Hepatocyte (in vitro differentiated cells): ENCODE measurements around the gene PHF2. TPM values are rescaled to one million over a fixed set of nuclear protein-coding genes. Genes with fewer than 3 reads are reported as not detected.

Experiments
- DNase-seq: peaks from one replicate; pipeline ENCODE4 v3.0.0-alpha.2; 2016; ENCODE audit warnings: low spot score
- H2AFZ ChIP-seq: fragments of 200-600 bp; sonication (generic); 2 replicates; pipeline ENCODE4 v1.6.0; 2016; ENCODE audit warnings: antibody characterized with exemption, mild to moderate bottlenecking
- H3K27ac ChIP-seq: fragments of 200-600 bp; sonication (generic); 2 replicates; pipeline ENCODE4 v1.5.1; 2016; ENCODE audit warnings: mild to moderate bottlenecking
- H3K27me3 ChIP-seq: fragments of 200-600 bp; sonication (generic); 2 replicates; pipeline ENCODE4 v1.6.1; 2016
- H3K36me3 ChIP-seq: fragments of 200-600 bp; sonication (generic); replicated peaks from 2 replicates; pipeline ENCODE4 v1.5.1; 2016; ENCODE audit warnings: low read depth; ENCODE audit not compliant: insufficient read depth
- H3K4me1 ChIP-seq: fragments of 200-600 bp; sonication (generic); 2 replicates; pipeline ENCODE4 v1.5.1; 2016; ENCODE audit warnings: mild to moderate bottlenecking, moderate library complexity; ENCODE audit not compliant: insufficient read depth
- H3K4me2 ChIP-seq: fragments of 200-600 bp; sonication (generic); 2 replicates; pipeline ENCODE4 v1.6.0; 2016
- H3K4me3 ChIP-seq: fragments of 200-600 bp; sonication (generic); 2 replicates; pipeline ENCODE4 v1.5.1; 2016; ENCODE audit warnings: mild to moderate bottlenecking
- H3K79me2 ChIP-seq: fragments of 200-600 bp; sonication (generic); 2 replicates; pipeline ENCODE4 v1.6.0; 2017; ENCODE audit warnings: mild to moderate bottlenecking
- H3K9me2 ChIP-seq: fragments of 200-600 bp; sonication (generic); replicated peaks from 2 replicates; pipeline ENCODE4 v1.6.0; 2017; ENCODE audit warnings: mild to moderate bottlenecking; ENCODE audit not compliant: insufficient read depth
- H3K9me3 ChIP-seq: fragments of 200-600 bp; sonication (generic); 2 replicates; pipeline ENCODE4 v1.5.1; 2016; ENCODE audit warnings: low read depth, mild to moderate bottlenecking
- H4K20me1 ChIP-seq: fragments of 200-600 bp; sonication (generic); 2 replicates; pipeline ENCODE4 v1.6.0; 2016; ENCODE audit warnings: mild to moderate bottlenecking; ENCODE audit not compliant: insufficient read depth, poor library complexity, severe bottlenecking
- EZH2 ChIP-seq: fragments of 200-600 bp; sonication (generic); IDR thresholded peaks from 2 replicates; pipeline ENCODE4 v1.6.1; 2016; ENCODE audit warnings: antibody characterized with exemption, mild to moderate bottlenecking, borderline replicate concordance
- EZH2phosphoT487 ChIP-seq: fragments of 200-600 bp; sonication (generic); IDR thresholded peaks from one replicate; pipeline ENCODE4 v1.6.1; 2018; ENCODE audit warnings: antibody characterized with exemption, mild to moderate bottlenecking, low read depth, moderate library complexity; ENCODE audit not compliant: unreplicated experiment, severe bottlenecking
- WGBS: methylation state at CpG from one replicate; pipeline ENCODE4 v1.1.6; 2016; ENCODE audit warnings: low lambda C conversion rate; ENCODE audit errors: missing lambda C conversion rate; 5-methylcytosine and 5-hydroxymethylcytosine counted together
- polyA plus RNA-seq: library from polyadenylated mRNA; unstranded; fragments of >200 nt; fragmentation: Nextera tagmentation; extraction: Ambion mirVana; gene quantifications from 2 replicates; pipeline ENCODE4 v1.2.1, GENCODE V29; 2016
- total RNA-seq: library from RNA; depleted of rRNA; stranded (reverse); fragments of >200 nt; gene quantifications from 2 replicates; pipeline ENCODE4 v1.2.3, GENCODE V29; 2014
- TF ChIP-seq, protein P1 (sequence below): fragments of 200-600 bp; sonication (generic); IDR thresholded peaks from 2 replicates; pipeline ENCODE4 v1.5.1; 2016; ENCODE audit warnings: antibody characterized with exemption, mild to moderate bottlenecking; ENCODE audit not compliant: poor library complexity

The PHF2 gene
- total and polyA plus RNA-seq, 2 experiments from 2014 or later, result 10.5 to 19.8 TPM

DNA sequence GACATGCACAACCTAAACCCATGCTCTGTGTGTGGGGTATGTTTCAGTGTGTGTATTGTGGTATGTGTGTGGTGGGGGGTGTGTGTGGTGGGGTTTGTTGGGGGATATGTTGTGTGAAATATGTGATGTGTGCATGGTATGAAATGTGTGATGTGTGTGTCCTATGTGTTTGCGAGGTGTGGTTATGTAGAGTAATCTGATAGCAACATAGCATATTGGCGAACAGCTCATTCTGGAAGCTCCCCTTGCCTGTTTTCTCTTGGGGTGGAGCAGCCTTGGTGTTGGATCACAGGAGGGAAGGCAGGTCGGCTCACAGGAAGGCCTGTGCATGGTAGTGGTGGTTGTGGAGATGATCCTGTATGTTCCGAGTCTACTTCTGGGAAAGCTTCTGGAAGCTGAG lies 35.4 kb upstream of the PHF2 start:
- Histone ChIP-seq H4K20me1 (peaks cover 7% of the 10 kb centered on the region), H3K9me3 (no peaks in the 10 kb centered on the region), H3K4me1 (no peaks in the 10 kb centered on the region), H3K27ac (no peak overlapping the region), H3K27me3 (no peaks in the 10 kb centered on the region), H2AFZ (no peak overlapping the region), H3K4me3 (no peak overlapping the region), H3K4me2 (no peak overlapping the region), H3K9me2 (no peaks in the 10 kb centered on the region), H3K79me2 (peaks cover 2% of the 10 kb centered on the region), H3K36me3 (no peaks in the 10 kb centered on the region)
- 86% methylated on average over 4 of the region's 4 CpGs for WGBS
- DNase-seq, result no peak
- TF ChIP-seq, protein P1, sequence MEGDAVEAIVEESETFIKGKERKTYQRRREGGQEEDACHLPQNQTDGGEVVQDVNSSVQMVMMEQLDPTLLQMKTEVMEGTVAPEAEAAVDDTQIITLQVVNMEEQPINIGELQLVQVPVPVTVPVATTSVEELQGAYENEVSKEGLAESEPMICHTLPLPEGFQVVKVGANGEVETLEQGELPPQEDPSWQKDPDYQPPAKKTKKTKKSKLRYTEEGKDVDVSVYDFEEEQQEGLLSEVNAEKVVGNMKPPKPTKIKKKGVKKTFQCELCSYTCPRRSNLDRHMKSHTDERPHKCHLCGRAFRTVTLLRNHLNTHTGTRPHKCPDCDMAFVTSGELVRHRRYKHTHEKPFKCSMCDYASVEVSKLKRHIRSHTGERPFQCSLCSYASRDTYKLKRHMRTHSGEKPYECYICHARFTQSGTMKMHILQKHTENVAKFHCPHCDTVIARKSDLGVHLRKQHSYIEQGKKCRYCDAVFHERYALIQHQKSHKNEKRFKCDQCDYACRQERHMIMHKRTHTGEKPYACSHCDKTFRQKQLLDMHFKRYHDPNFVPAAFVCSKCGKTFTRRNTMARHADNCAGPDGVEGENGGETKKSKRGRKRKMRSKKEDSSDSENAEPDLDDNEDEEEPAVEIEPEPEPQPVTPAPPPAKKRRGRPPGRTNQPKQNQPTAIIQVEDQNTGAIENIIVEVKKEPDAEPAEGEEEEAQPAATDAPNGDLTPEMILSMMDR, result no peak
- TF ChIP-seq EZH2 (no peak), EZH2phosphoT487 (no peak)

- WGBS, result 95% methylated on average over 8 of the region's 8 CpGs
- Histone ChIP-seq H2AFZ (no peak overlapping the region), H3K36me3 (no peaks in the 10 kb centered on the region), H3K4me3 (no peak overlapping the region), H3K9me3 (no peaks in the 10 kb centered on the region), H3K4me1 (no peaks in the 10 kb centered on the region), H3K4me2 (no peak overlapping the region), H3K9me2 (no peaks in the 10 kb centered on the region), H4K20me1 (peaks cover 7% of the 10 kb centered on the region), H3K79me2 (peaks cover 2% of the 10 kb centered on the region), H3K27me3 (no peaks in the 10 kb centered on the region), H3K27ac (no peak overlapping the region)
- DNase-seq, result no peak
- TF ChIP-seq EZH2phosphoT487 (no peak), EZH2 (no peak)
- TF ChIP-seq, protein P1, result no peak
Observed at GRCh38 chr9:93541581-93542349, 34.6 kb upstream of the PHF2 start.

- H4K20me1 ChIP-seq, result peaks cover 7% of the 10 kb centered on the region
- no peak overlapping the region for H2AFZ ChIP-seq
- no peak overlapping the region for H3K4me2 ChIP-seq
- TF ChIP-seq EZH2 (no peak), EZH2phosphoT487 (no peak)
- TF ChIP-seq, protein P1, result no peak
- no peak overlapping the region for H3K4me3 ChIP-seq
- no peaks in the 10 kb centered on the region for H3K36me3 ChIP-seq
- H3K4me1 ChIP-seq, result no peaks in the 10 kb centered on the region
- H3K79me2 ChIP-seq, result peaks cover 2% of the 10 kb centered on the region
- no peak for DNase-seq
- WGBS, result 95% methylated on average over 9 of the region's 9 CpGs
- H3K9me2 ChIP-seq, result no peaks in the 10 kb centered on the region
- H3K27ac ChIP-seq, result no peak overlapping the region
- H3K27me3 ChIP-seq, result no peaks in the 10 kb centered on the region
- no peaks in the 10 kb centered on the region for H3K9me3 ChIP-seq
Observed at GRCh38 chr9:93543117-93543516, 33.3 kb upstream of the PHF2 start.
